SHP77 (cell line): ENCODE data around the gene GALR3.
A peak's percentile ranks its signal among the peaks of the same experiment; 100 is the strongest.
"Not testable (repeated sequence)": the region's sequence is repeated elsewhere in the genome, so short reads cannot be mapped to it uniquely, and the experiment has no call there.

Source experiments
- DNase-seq, 2 experiments: peaks; one replicate each; lab custom pipeline; 2025; lab: John Stamatoyannopoulos, UW

GALR3 gene

GRCh38 chr22:37823134-37823985, at the start of gene GALR3:
GALR3 (plus strand) TSS chr22:37823382; CDS start chr22:37823407, 25 bp downstream.
- peak; percentile 46 to 70 for DNase-seq

- DNase-seq: no peak
These were observed 48.5 kb upstream of the GALR3 start for GRCh38 chr22:37774728-37775127.

- DNase-seq: no peak
These were observed 47.2 kb upstream of the GALR3 start for GRCh38 chr22:37775785-37776638.

GRCh38 chr22:37776639-37777005, 46.6 kb upstream of the GALR3 start:
- DNase-seq: no peak

GRCh38 chr22:37777122-37777687, 46.0 kb upstream of the GALR3 start:
- no peak for DNase-seq

- DNase-seq: no peak
These were observed 44.7 kb upstream of the GALR3 start for GRCh38 chr22:37778370-37779009.

- no peak for DNase-seq
These were observed 41.6 kb upstream of the GALR3 start for GRCh38 chr22:37781434-37782059.

- DNase-seq: no peak
These were observed 40.6 kb upstream of the GALR3 start for GRCh38 chr22:37782340-37783168.

- no peak for DNase-seq
These were observed 38.2 kb upstream of the GALR3 start for GRCh38 chr22:37784829-37785495.

GRCh38 chr22:37790234-37790633, 32.9 kb upstream of the GALR3 start:
- no peak for DNase-seq

- no peak for DNase-seq
These were observed 30.7 kb upstream of the GALR3 start for GRCh38 chr22:37792494-37792893.

- no peak for DNase-seq
These were observed 28.8 kb upstream of the GALR3 start for GRCh38 chr22:37794376-37794775.

GRCh38 chr22:37796079-37796478, 27.1 kb upstream of the GALR3 start:
- no peak for DNase-seq

- not testable (repeated sequence) for DNase-seq
These were observed 25.9 kb upstream of the GALR3 start for GRCh38 chr22:37797259-37797658.

- no peak for DNase-seq
These were observed 25.2 kb upstream of the GALR3 start for GRCh38 chr22:37797874-37798500.

- DNase-seq: not testable (repeated sequence)
These were observed 23.2 kb upstream of the GALR3 start for GRCh38 chr22:37799979-37800378.

GRCh38 chr22:37801946-37802309, 21.3 kb upstream of the GALR3 start:
- peak; percentile 20 to 27 for DNase-seq

GRCh38 chr22:37802310-37803194, 20.6 kb upstream of the GALR3 start:
- DNase-seq: peak; percentile 34 to 79

- DNase-seq: peak in 1 of 2 experiments; percentile 41
These were observed 20.0 kb upstream of the GALR3 start for GRCh38 chr22:37803195-37803638.
